ENCODE results near the gene IRGQ.
"Not testable (repeated sequence)": the region's sequence is repeated elsewhere in the genome, so short reads cannot be mapped to it uniquely, and the experiment has no call there.

The IRGQ gene

GRCh38 chr19:43592800-43593350 is 3.1 kb downstream of the IRGQ start:
- TF ChIP-seq MAX (IDR thresholded peaks at IDR 0.05; ENCODE audit: low read depth, low read length) (no peak), MYC (IDR thresholded peaks at IDR 0.05; ENCODE audit: low read depth, low read length) (no peak), POLR2A (IDR thresholded peaks at IDR 0.05; ENCODE audit: extremely low read depth, insufficient read length) (no peak)
- TF ChIP-seq, protein P1, sequence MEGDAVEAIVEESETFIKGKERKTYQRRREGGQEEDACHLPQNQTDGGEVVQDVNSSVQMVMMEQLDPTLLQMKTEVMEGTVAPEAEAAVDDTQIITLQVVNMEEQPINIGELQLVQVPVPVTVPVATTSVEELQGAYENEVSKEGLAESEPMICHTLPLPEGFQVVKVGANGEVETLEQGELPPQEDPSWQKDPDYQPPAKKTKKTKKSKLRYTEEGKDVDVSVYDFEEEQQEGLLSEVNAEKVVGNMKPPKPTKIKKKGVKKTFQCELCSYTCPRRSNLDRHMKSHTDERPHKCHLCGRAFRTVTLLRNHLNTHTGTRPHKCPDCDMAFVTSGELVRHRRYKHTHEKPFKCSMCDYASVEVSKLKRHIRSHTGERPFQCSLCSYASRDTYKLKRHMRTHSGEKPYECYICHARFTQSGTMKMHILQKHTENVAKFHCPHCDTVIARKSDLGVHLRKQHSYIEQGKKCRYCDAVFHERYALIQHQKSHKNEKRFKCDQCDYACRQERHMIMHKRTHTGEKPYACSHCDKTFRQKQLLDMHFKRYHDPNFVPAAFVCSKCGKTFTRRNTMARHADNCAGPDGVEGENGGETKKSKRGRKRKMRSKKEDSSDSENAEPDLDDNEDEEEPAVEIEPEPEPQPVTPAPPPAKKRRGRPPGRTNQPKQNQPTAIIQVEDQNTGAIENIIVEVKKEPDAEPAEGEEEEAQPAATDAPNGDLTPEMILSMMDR (IDR thresholded peaks at IDR 0.05; ENCODE audit: low read depth, low read length) = no peak
- DNase-seq (ENCODE audit: low read depth) = no peak
- H3K4me3 ChIP-seq (ENCODE audit: low read depth, low read length) = no peak overlapping the region

- TF ChIP-seq, protein P1 (IDR thresholded peaks at IDR 0.05; ENCODE audit: low read depth, low read length) = no peak
- TF ChIP-seq MAX (IDR thresholded peaks at IDR 0.05; ENCODE audit: low read depth, low read length) = no peak
- no peak for TF ChIP-seq POLR2A (IDR thresholded peaks at IDR 0.05; ENCODE audit: extremely low read depth, insufficient read length)
- TF ChIP-seq MYC (IDR thresholded peaks at IDR 0.05; ENCODE audit: low read depth, low read length) = no peak
- no peak overlapping the region for H3K4me3 ChIP-seq (ENCODE audit: low read depth, low read length)
- no peak for DNase-seq (ENCODE audit: low read depth)
Measured at GRCh38 chr19:43591904-43592772, 3.8 kb downstream of the IRGQ start.

GRCh38 chr19:43589678-43590077 is 6.3 kb downstream of the IRGQ start:
- DNase-seq (ENCODE audit: low read depth) = no peak
- no peak overlapping the region for H3K4me3 ChIP-seq (ENCODE audit: low read depth, low read length)
- TF ChIP-seq, protein P1 (IDR thresholded peaks at IDR 0.05; ENCODE audit: low read depth, low read length) = no peak
- TF ChIP-seq MAX (IDR thresholded peaks at IDR 0.05; ENCODE audit: low read depth, low read length) = no peak
- no peak for TF ChIP-seq POLR2A (IDR thresholded peaks at IDR 0.05; ENCODE audit: extremely low read depth, insufficient read length)
- TF ChIP-seq MYC (IDR thresholded peaks at IDR 0.05; ENCODE audit: low read depth, low read length) = no peak

GRCh38 chr19:43589277-43589676 is 6.7 kb downstream of the IRGQ start:
- DNase-seq (ENCODE audit: low read depth) = no peak
- TF ChIP-seq POLR2A (IDR thresholded peaks at IDR 0.05; ENCODE audit: extremely low read depth, insufficient read length) (no peak), MYC (IDR thresholded peaks at IDR 0.05; ENCODE audit: low read depth, low read length) (no peak), MAX (IDR thresholded peaks at IDR 0.05; ENCODE audit: low read depth, low read length) (no peak)
- TF ChIP-seq, protein P1 (IDR thresholded peaks at IDR 0.05; ENCODE audit: low read depth, low read length) = no peak
- H3K4me3 ChIP-seq (ENCODE audit: low read depth, low read length) = no peak overlapping the region

DNA sequence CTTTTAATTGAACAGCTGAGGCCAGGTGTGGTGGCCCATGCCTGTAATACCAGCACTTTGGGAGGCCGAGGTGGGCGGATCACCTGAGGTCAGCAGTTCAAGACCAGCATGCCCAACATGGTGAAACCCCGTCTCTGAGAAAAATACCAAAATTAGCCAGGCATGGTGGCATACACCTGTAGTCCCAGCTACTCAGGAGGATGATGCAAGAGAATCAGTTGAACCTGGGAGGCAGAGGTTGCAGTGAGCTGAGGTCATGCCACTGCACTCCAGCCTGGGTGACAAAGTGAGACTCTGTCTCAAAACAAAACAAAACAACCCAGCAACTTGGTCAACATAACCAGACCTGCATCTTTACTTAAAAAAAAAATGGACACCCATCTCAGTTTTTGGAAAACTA is 8.9 kb downstream of the IRGQ start:
- DNase-seq (ENCODE audit: low read depth); H3K4me3 ChIP-seq (ENCODE audit: low read depth, low read length): not testable (repeated sequence)

DNA sequence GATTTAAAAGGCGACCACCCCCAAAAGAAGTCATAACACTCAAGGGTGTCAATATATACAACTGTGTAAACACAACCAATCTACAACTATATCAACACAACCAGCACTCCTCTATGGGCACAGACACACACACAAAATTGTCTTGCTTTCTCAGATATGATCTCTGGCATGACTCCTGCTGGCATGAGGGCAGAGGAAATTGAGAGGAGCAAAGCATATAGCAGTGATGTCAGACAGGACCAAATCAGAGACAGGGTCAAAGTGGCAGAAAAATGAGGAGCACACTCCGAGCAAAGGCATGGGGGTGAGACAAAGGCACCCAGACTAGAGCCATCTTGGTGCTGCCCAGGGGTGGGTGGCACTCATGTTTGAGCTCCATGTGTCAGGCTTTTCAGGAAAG is 9.6 kb downstream of the IRGQ start:
- TF ChIP-seq MYC (IDR thresholded peaks at IDR 0.05; ENCODE audit: low read depth, low read length) (no peak), MAX (IDR thresholded peaks at IDR 0.05; ENCODE audit: low read depth, low read length) (no peak), POLR2A (IDR thresholded peaks at IDR 0.05; ENCODE audit: extremely low read depth, insufficient read length) (no peak)
- TF ChIP-seq, protein P1 (IDR thresholded peaks at IDR 0.05; ENCODE audit: low read depth, low read length) = no peak
- no peak for DNase-seq (ENCODE audit: low read depth)
- no peak overlapping the region for H3K4me3 ChIP-seq (ENCODE audit: low read depth, low read length)
